Measurements from ENCODE around the gene MGMT.

The MGMT gene

GRCh38 chr10:129470103-129470851 is 3.2 kb downstream of the MGMT start:
- Histone ChIP-seq H3K36me3 (ENCODE audit: control insufficient read depth in 2 of 2, insufficient read depth in 2 of 2, low read length in 2 of 2) (peaks cover 0 to 3% of the 10 kb centered on the region in 2 donors), H3K27ac (ENCODE audit: low read depth in 2 of 2, low read length in 2 of 2) (no peak overlapping the region), H3K9me3 (ENCODE audit: control insufficient read depth in 2 of 2, low read length in 2 of 2) (no peaks in the 10 kb centered on the region), H3K27me3 (ENCODE audit: control insufficient read depth in 2 of 2, insufficient read depth in 2 of 2, low read length in 2 of 2) (no peaks in the 10 kb centered on the region), H3K9ac (ENCODE audit: low read depth in 1 of 2, low read length in 2 of 2) (no peak overlapping the region), H3K4me1 (ENCODE audit: control insufficient read depth in 2 of 2, insufficient read depth in 2 of 2, low read length in 2 of 2) (peaks cover 9 to 16% of the 10 kb centered on the region in 2 donors), H3K4me3 (ENCODE audit: low read length in 2 of 2) (no peak overlapping the region)

- no peak overlapping the region for H3K27ac ChIP-seq (ENCODE audit: low read depth in 2 of 2, low read length in 2 of 2)
- no peak overlapping the region for H3K9ac ChIP-seq (ENCODE audit: low read depth in 1 of 2, low read length in 2 of 2)
- no peaks in the 10 kb centered on the region for H3K9me3 ChIP-seq (ENCODE audit: control insufficient read depth in 2 of 2, low read length in 2 of 2)
- H3K27me3 ChIP-seq (ENCODE audit: control insufficient read depth in 2 of 2, insufficient read depth in 2 of 2, low read length in 2 of 2), result no peaks in the 10 kb centered on the region
- peaks cover 0 to 3% of the 10 kb centered on the region in 2 donors for H3K36me3 ChIP-seq (ENCODE audit: control insufficient read depth in 2 of 2, insufficient read depth in 2 of 2, low read length in 2 of 2)
- H3K4me1 ChIP-seq (ENCODE audit: control insufficient read depth in 2 of 2, insufficient read depth in 2 of 2, low read length in 2 of 2), result peaks cover 4 to 11% of the 10 kb centered on the region in 2 donors
- no peak overlapping the region for H3K4me3 ChIP-seq (ENCODE audit: low read length in 2 of 2)
Measured at GRCh38 chr10:129471447-129472175, 4.6 kb downstream of the MGMT start.

- Histone ChIP-seq H3K27ac (ENCODE audit: low read depth in 2 of 2, low read length in 2 of 2) (no peak overlapping the region), H3K4me1 (ENCODE audit: control insufficient read depth in 2 of 2, insufficient read depth in 2 of 2, low read length in 2 of 2) (peaks cover 0 to 3% of the 10 kb centered on the region in 2 donors), H3K9ac (ENCODE audit: low read depth in 1 of 2, low read length in 2 of 2) (no peak overlapping the region), H3K36me3 (ENCODE audit: control insufficient read depth in 2 of 2, insufficient read depth in 2 of 2, low read length in 2 of 2) (peaks cover 0 to 3% of the 10 kb centered on the region in 2 donors), H3K9me3 (ENCODE audit: control insufficient read depth in 2 of 2, low read length in 2 of 2) (no peaks in the 10 kb centered on the region), H3K4me3 (ENCODE audit: low read length in 2 of 2) (no peak overlapping the region), H3K27me3 (ENCODE audit: control insufficient read depth in 2 of 2, insufficient read depth in 2 of 2, low read length in 2 of 2) (no peaks in the 10 kb centered on the region)
Measured at GRCh38 chr10:129472696-129473555, 5.9 kb downstream of the MGMT start.

GRCh38 chr10:129474642-129475041 is 7.6 kb downstream of the MGMT start:
- Histone ChIP-seq H3K4me1 (ENCODE audit: control insufficient read depth in 2 of 2, insufficient read depth in 2 of 2, low read length in 2 of 2) (no peaks in the 10 kb centered on the region), H3K36me3 (ENCODE audit: control insufficient read depth in 2 of 2, insufficient read depth in 2 of 2, low read length in 2 of 2) (peaks cover 0 to 3% of the 10 kb centered on the region in 2 donors)

GRCh38 chr10:129476431-129476830 is 9.4 kb downstream of the MGMT start:
- Histone ChIP-seq H3K4me3 (ENCODE audit: low read length in 2 of 2) (no peak overlapping the region), H3K9ac (ENCODE audit: low read depth in 1 of 2, low read length in 2 of 2) (no peak overlapping the region), H3K4me1 (ENCODE audit: control insufficient read depth in 2 of 2, insufficient read depth in 2 of 2, low read length in 2 of 2) (no peaks in the 10 kb centered on the region), H3K27me3 (ENCODE audit: control insufficient read depth in 2 of 2, insufficient read depth in 2 of 2, low read length in 2 of 2) (no peaks in the 10 kb centered on the region), H3K9me3 (ENCODE audit: control insufficient read depth in 2 of 2, low read length in 2 of 2) (no peaks in the 10 kb centered on the region), H3K27ac (ENCODE audit: low read depth in 2 of 2, low read length in 2 of 2) (no peak overlapping the region), H3K36me3 (ENCODE audit: control insufficient read depth in 2 of 2, insufficient read depth in 2 of 2, low read length in 2 of 2) (peaks cover 0 to 3% of the 10 kb centered on the region in 2 donors)

More at GRCh38 chr10:129474642-129475041, 7.6 kb downstream of the MGMT start:
- Histone ChIP-seq H3K4me3 (ENCODE audit: low read length in 2 of 2) (no peak overlapping the region), H3K9ac (ENCODE audit: low read depth in 1 of 2, low read length in 2 of 2) (no peak overlapping the region), H3K9me3 (ENCODE audit: control insufficient read depth in 2 of 2, low read length in 2 of 2) (no peaks in the 10 kb centered on the region), H3K27ac (ENCODE audit: low read depth in 2 of 2, low read length in 2 of 2) (no peak overlapping the region), H3K27me3 (ENCODE audit: control insufficient read depth in 2 of 2, insufficient read depth in 2 of 2, low read length in 2 of 2) (no peaks in the 10 kb centered on the region)

- Histone ChIP-seq H3K27me3 (ENCODE audit: control insufficient read depth in 2 of 2, insufficient read depth in 2 of 2, low read length in 2 of 2) (no peaks in the 10 kb centered on the region), H3K27ac (ENCODE audit: low read depth in 2 of 2, low read length in 2 of 2) (no peak overlapping the region), H3K9ac (ENCODE audit: low read depth in 1 of 2, low read length in 2 of 2) (no peak overlapping the region), H3K4me1 (ENCODE audit: control insufficient read depth in 2 of 2, insufficient read depth in 2 of 2, low read length in 2 of 2) (no peaks in the 10 kb centered on the region), H3K9me3 (ENCODE audit: control insufficient read depth in 2 of 2, low read length in 2 of 2) (no peaks in the 10 kb centered on the region), H3K4me3 (ENCODE audit: low read length in 2 of 2) (no peak overlapping the region), H3K36me3 (ENCODE audit: control insufficient read depth in 2 of 2, insufficient read depth in 2 of 2, low read length in 2 of 2) (peaks cover 0 to 3% of the 10 kb centered on the region in 2 donors)
Measured at GRCh38 chr10:129477051-129477450, 10.0 kb downstream of the MGMT start.

- no peaks in the 10 kb centered on the region for H3K36me3 ChIP-seq (ENCODE audit: control insufficient read depth in 2 of 2, insufficient read depth in 2 of 2, low read length in 2 of 2)
- H3K4me1 ChIP-seq (ENCODE audit: control insufficient read depth in 2 of 2, insufficient read depth in 2 of 2, low read length in 2 of 2), result no peaks in the 10 kb centered on the region
- H3K4me3 ChIP-seq (ENCODE audit: low read length in 2 of 2), result no peak overlapping the region
- no peak overlapping the region for H3K9ac ChIP-seq (ENCODE audit: low read depth in 1 of 2, low read length in 2 of 2)
- H3K27ac ChIP-seq (ENCODE audit: low read depth in 2 of 2, low read length in 2 of 2), result no peak overlapping the region
- H3K9me3 ChIP-seq (ENCODE audit: control insufficient read depth in 2 of 2, low read length in 2 of 2), result peaks cover 3 to 12% of the 10 kb centered on the region in 2 donors
- H3K27me3 ChIP-seq (ENCODE audit: control insufficient read depth in 2 of 2, insufficient read depth in 2 of 2, low read length in 2 of 2), result no peaks in the 10 kb centered on the region
Measured at GRCh38 chr10:129481641-129482040, 14.6 kb downstream of the MGMT start.

- Histone ChIP-seq H3K27ac (ENCODE audit: low read depth in 2 of 2, low read length in 2 of 2) (no peak overlapping the region), H3K9me3 (ENCODE audit: control insufficient read depth in 2 of 2, low read length in 2 of 2) (peaks cover 3 to 12% of the 10 kb centered on the region in 2 donors), H3K36me3 (ENCODE audit: control insufficient read depth in 2 of 2, insufficient read depth in 2 of 2, low read length in 2 of 2) (peaks cover 0 to 2% of the 10 kb centered on the region in 2 donors), H3K9ac (ENCODE audit: low read depth in 1 of 2, low read length in 2 of 2) (no peak overlapping the region), H3K27me3 (ENCODE audit: control insufficient read depth in 2 of 2, insufficient read depth in 2 of 2, low read length in 2 of 2) (no peaks in the 10 kb centered on the region), H3K4me1 (ENCODE audit: control insufficient read depth in 2 of 2, insufficient read depth in 2 of 2, low read length in 2 of 2) (no peaks in the 10 kb centered on the region), H3K4me3 (ENCODE audit: low read length in 2 of 2) (no peak overlapping the region)
Measured at GRCh38 chr10:129483430-129484010, 16.5 kb downstream of the MGMT start.

- Histone ChIP-seq H3K4me1 (ENCODE audit: control insufficient read depth in 2 of 2, insufficient read depth in 2 of 2, low read length in 2 of 2) (no peaks in the 10 kb centered on the region), H3K9ac (ENCODE audit: low read depth in 1 of 2, low read length in 2 of 2) (no peak overlapping the region), H3K27ac (ENCODE audit: low read depth in 2 of 2, low read length in 2 of 2) (no peak overlapping the region), H3K27me3 (ENCODE audit: control insufficient read depth in 2 of 2, insufficient read depth in 2 of 2, low read length in 2 of 2) (no peaks in the 10 kb centered on the region), H3K4me3 (ENCODE audit: low read length in 2 of 2) (no peak overlapping the region), H3K9me3 (ENCODE audit: control insufficient read depth in 2 of 2, low read length in 2 of 2) (peaks cover 12 to 16% of the 10 kb centered on the region in 2 donors), H3K36me3 (ENCODE audit: control insufficient read depth in 2 of 2, insufficient read depth in 2 of 2, low read length in 2 of 2) (peaks cover 0 to 2% of the 10 kb centered on the region in 2 donors)
Measured at GRCh38 chr10:129486805-129487204, 19.8 kb downstream of the MGMT start.

Measured in mucosa of rectum (tissue), 2 donors.